Measurements from ENCODE around the gene SEC11A.

Gene SEC11A

GRCh38 chr15:84671211-84671610 lies 44.7 kb downstream of the SEC11A start:
- Histone ChIP-seq H3K27me3 (ENCODE audit: control insufficient read depth in 3 of 3, insufficient read depth in 3 of 3, low read depth in 1 of 3, low read length in 3 of 3) (no peaks in the 10 kb centered on the region), H3K23ac (ENCODE audit: low read depth, low read length, poor library complexity) (no peak overlapping the region), H3K18ac (ENCODE audit: low read length) (no peak overlapping the region), H2BK120ac (ENCODE audit: low read depth, low read length) (no peak overlapping the region), H3K4ac (ENCODE audit: low read length) (no peak overlapping the region), H2BK12ac (ENCODE audit: low read length) (no peak overlapping the region), H2BK15ac (ENCODE audit: low read length) (no peak overlapping the region), H3K14ac (ENCODE audit: low read length) (no peak overlapping the region), H2BK5ac (ENCODE audit: low read length) (no peak overlapping the region), H3K4me1 (ENCODE audit: control insufficient read depth in 2 of 2, insufficient read depth in 1 of 2, low read depth in 1 of 2, low read length in 2 of 2) (no peaks in the 10 kb centered on the region), H3K4me2 (ENCODE audit: insufficient read depth, low read length, poor library complexity, severe bottlenecking) (no peak overlapping the region), H3K36me3 (replicated peaks in 1 of 2; ENCODE audit: control insufficient read depth in 2 of 2, insufficient read depth in 2 of 2, low read length in 2 of 2) (peaks cover 14 to 86% of the 10 kb centered on the region in 2 donors), H3K79me1 (ENCODE audit: low read depth, low read length) (no peaks in the 10 kb centered on the region), H3K4me3 (ENCODE audit: low read length in 2 of 2) (no peak overlapping the region), H3K9me3 (replicated peaks in 1 of 2; ENCODE audit: control insufficient read depth in 2 of 2, insufficient read depth in 1 of 2, low read depth in 1 of 2, low read length in 2 of 2) (no peaks in the 10 kb centered on the region), H3K9ac (ENCODE audit: low read depth, low read length, poor library complexity) (no peak overlapping the region), H4K91ac (ENCODE audit: low read depth, low read length, poor library complexity) (no peak overlapping the region), H4K8ac (ENCODE audit: low read depth, low read length) (no peak overlapping the region), H3K27ac (replicated peaks; ENCODE audit: low read length) (no peak overlapping the region), H2AFZ (ENCODE audit: low read length) (no peak overlapping the region), H2AK5ac (ENCODE audit: low read depth, low read length) (no peak overlapping the region)
- DNase-seq (ENCODE audit: low spot score): no peak

- H2AK5ac ChIP-seq (ENCODE audit: low read depth, low read length): no peak overlapping the region
- H2BK120ac ChIP-seq (ENCODE audit: low read depth, low read length): no peak overlapping the region
- H2AFZ ChIP-seq (ENCODE audit: low read length): no peak overlapping the region
- no peaks in the 10 kb centered on the region for H3K9me3 ChIP-seq (replicated peaks in 1 of 2; ENCODE audit: control insufficient read depth in 2 of 2, insufficient read depth in 1 of 2, low read depth in 1 of 2, low read length in 2 of 2)
- H3K9ac ChIP-seq (ENCODE audit: low read depth, low read length, poor library complexity): no peak overlapping the region
- H3K79me1 ChIP-seq (ENCODE audit: low read depth, low read length): no peaks in the 10 kb centered on the region
- peaks cover 20 to 89% of the 10 kb centered on the region in 2 donors for H3K36me3 ChIP-seq (replicated peaks in 1 of 2; ENCODE audit: control insufficient read depth in 2 of 2, insufficient read depth in 2 of 2, low read length in 2 of 2)
- no peak overlapping the region for H4K91ac ChIP-seq (ENCODE audit: low read depth, low read length, poor library complexity)
- DNase-seq (ENCODE audit: low spot score): no peak
- H2BK5ac ChIP-seq (ENCODE audit: low read length): no peak overlapping the region
- no peak overlapping the region for H4K8ac ChIP-seq (ENCODE audit: low read depth, low read length)
- no peaks in the 10 kb centered on the region for H3K27me3 ChIP-seq (ENCODE audit: control insufficient read depth in 3 of 3, insufficient read depth in 3 of 3, low read depth in 1 of 3, low read length in 3 of 3)
- H3K18ac ChIP-seq (ENCODE audit: low read length): no peak overlapping the region
- no peak overlapping the region for H2BK15ac ChIP-seq (ENCODE audit: low read length)
- no peak overlapping the region for H3K23ac ChIP-seq (ENCODE audit: low read depth, low read length, poor library complexity)
- no peak overlapping the region for H3K27ac ChIP-seq (replicated peaks; ENCODE audit: low read length)
- no peak overlapping the region for H3K4me3 ChIP-seq (ENCODE audit: low read length in 2 of 2)
- WGBS, 2 donors (ENCODE audit: extremely low coverage in 2 of 2, insufficient read length in 2 of 2, insufficient replicate concordance in 1 of 2): no CpG with 5 or more reads among the region's 8 CpGs
- H3K14ac ChIP-seq (ENCODE audit: low read length): no peak overlapping the region
- no peaks in the 10 kb centered on the region for H3K4me1 ChIP-seq (ENCODE audit: control insufficient read depth in 2 of 2, insufficient read depth in 1 of 2, low read depth in 1 of 2, low read length in 2 of 2)
- H2BK12ac ChIP-seq (ENCODE audit: low read length): no peak overlapping the region
- H3K4ac ChIP-seq (ENCODE audit: low read length): no peak overlapping the region
- H3K4me2 ChIP-seq (ENCODE audit: insufficient read depth, low read length, poor library complexity, severe bottlenecking): no peak overlapping the region
Measured at GRCh38 chr15:84669726-84670125, 46.2 kb downstream of the SEC11A start.

- H3K23ac ChIP-seq (ENCODE audit: low read depth, low read length, poor library complexity): no peak overlapping the region
- no CpG with 5 or more reads among the region's 3 CpGs for WGBS, 2 donors (ENCODE audit: extremely low coverage in 2 of 2, insufficient read length in 2 of 2, insufficient replicate concordance in 1 of 2)
- H2BK15ac ChIP-seq (ENCODE audit: low read length): no peak overlapping the region
- no peak overlapping the region for H2AFZ ChIP-seq (ENCODE audit: low read length)
- peaks cover 17 to 84% of the 10 kb centered on the region in 2 donors for H3K36me3 ChIP-seq (replicated peaks in 1 of 2; ENCODE audit: control insufficient read depth in 2 of 2, insufficient read depth in 2 of 2, low read length in 2 of 2)
- H3K4me3 ChIP-seq (ENCODE audit: low read length in 2 of 2): no peak overlapping the region
- no peak overlapping the region for H3K4ac ChIP-seq (ENCODE audit: low read length)
- no peak overlapping the region for H2BK120ac ChIP-seq (ENCODE audit: low read depth, low read length)
- no peaks in the 10 kb centered on the region for H3K9me3 ChIP-seq (replicated peaks in 1 of 2; ENCODE audit: control insufficient read depth in 2 of 2, insufficient read depth in 1 of 2, low read depth in 1 of 2, low read length in 2 of 2)
- no peak overlapping the region for H3K4me2 ChIP-seq (ENCODE audit: insufficient read depth, low read length, poor library complexity, severe bottlenecking)
- DNase-seq (ENCODE audit: low spot score): no peak
- H3K9ac ChIP-seq (ENCODE audit: low read depth, low read length, poor library complexity): no peak overlapping the region
- no peak overlapping the region for H3K27ac ChIP-seq (replicated peaks; ENCODE audit: low read length)
- no peak overlapping the region for H3K18ac ChIP-seq (ENCODE audit: low read length)
- no peak overlapping the region for H4K8ac ChIP-seq (ENCODE audit: low read depth, low read length)
- H3K14ac ChIP-seq (ENCODE audit: low read length): no peak overlapping the region
- no peak overlapping the region for H4K91ac ChIP-seq (ENCODE audit: low read depth, low read length, poor library complexity)
- H3K4me1 ChIP-seq (ENCODE audit: control insufficient read depth in 2 of 2, insufficient read depth in 1 of 2, low read depth in 1 of 2, low read length in 2 of 2): no peaks in the 10 kb centered on the region
- no peak overlapping the region for H2BK12ac ChIP-seq (ENCODE audit: low read length)
- no peaks in the 10 kb centered on the region for H3K79me1 ChIP-seq (ENCODE audit: low read depth, low read length)
- no peaks in the 10 kb centered on the region for H3K27me3 ChIP-seq (ENCODE audit: control insufficient read depth in 3 of 3, insufficient read depth in 3 of 3, low read depth in 1 of 3, low read length in 3 of 3)
- no peak overlapping the region for H2AK5ac ChIP-seq (ENCODE audit: low read depth, low read length)
- no peak overlapping the region for H2BK5ac ChIP-seq (ENCODE audit: low read length)
Measured at GRCh38 chr15:84668221-84668982, 47.5 kb downstream of the SEC11A start.

- Histone ChIP-seq H3K14ac (ENCODE audit: low read length) (no peak overlapping the region), H4K8ac (ENCODE audit: low read depth, low read length) (no peak overlapping the region), H2AK5ac (ENCODE audit: low read depth, low read length) (no peak overlapping the region), H3K9me3 (replicated peaks in 1 of 2; ENCODE audit: control insufficient read depth in 2 of 2, insufficient read depth in 1 of 2, low read depth in 1 of 2, low read length in 2 of 2) (no peaks in the 10 kb centered on the region), H3K4me2 (ENCODE audit: insufficient read depth, low read length, poor library complexity, severe bottlenecking) (no peak overlapping the region), H3K27ac (replicated peaks; ENCODE audit: low read length) (no peak overlapping the region), H2BK12ac (ENCODE audit: low read length) (no peak overlapping the region), H3K79me1 (ENCODE audit: low read depth, low read length) (no peaks in the 10 kb centered on the region), H2BK15ac (ENCODE audit: low read length) (no peak overlapping the region), H3K4me3 (ENCODE audit: low read length in 2 of 2) (no peak overlapping the region), H2BK5ac (ENCODE audit: low read length) (no peak overlapping the region), H3K9ac (ENCODE audit: low read depth, low read length, poor library complexity) (no peak overlapping the region), H3K23ac (ENCODE audit: low read depth, low read length, poor library complexity) (no peak overlapping the region), H2AFZ (ENCODE audit: low read length) (no peak overlapping the region), H3K4me1 (ENCODE audit: control insufficient read depth in 2 of 2, insufficient read depth in 1 of 2, low read depth in 1 of 2, low read length in 2 of 2) (no peaks in the 10 kb centered on the region), H3K36me3 (replicated peaks in 1 of 2; ENCODE audit: control insufficient read depth in 2 of 2, insufficient read depth in 2 of 2, low read length in 2 of 2) (peaks cover 16 to 83% of the 10 kb centered on the region in 2 donors), H3K27me3 (ENCODE audit: control insufficient read depth in 3 of 3, insufficient read depth in 3 of 3, low read depth in 1 of 3, low read length in 3 of 3) (no peaks in the 10 kb centered on the region), H3K4ac (ENCODE audit: low read length) (no peak overlapping the region), H3K18ac (ENCODE audit: low read length) (no peak overlapping the region), H4K91ac (ENCODE audit: low read depth, low read length, poor library complexity) (no peak overlapping the region), H2BK120ac (ENCODE audit: low read depth, low read length) (no peak overlapping the region)
- no CpG with 5 or more reads among the region's 2 CpGs for WGBS, 2 donors (ENCODE audit: extremely low coverage in 2 of 2, insufficient read length in 2 of 2, insufficient replicate concordance in 1 of 2)
- no peak for DNase-seq (ENCODE audit: low spot score)
Measured at GRCh38 chr15:84666373-84666772, 49.6 kb downstream of the SEC11A start.
